Measurements from ENCODE around the gene SERPINA9.

DNA sequence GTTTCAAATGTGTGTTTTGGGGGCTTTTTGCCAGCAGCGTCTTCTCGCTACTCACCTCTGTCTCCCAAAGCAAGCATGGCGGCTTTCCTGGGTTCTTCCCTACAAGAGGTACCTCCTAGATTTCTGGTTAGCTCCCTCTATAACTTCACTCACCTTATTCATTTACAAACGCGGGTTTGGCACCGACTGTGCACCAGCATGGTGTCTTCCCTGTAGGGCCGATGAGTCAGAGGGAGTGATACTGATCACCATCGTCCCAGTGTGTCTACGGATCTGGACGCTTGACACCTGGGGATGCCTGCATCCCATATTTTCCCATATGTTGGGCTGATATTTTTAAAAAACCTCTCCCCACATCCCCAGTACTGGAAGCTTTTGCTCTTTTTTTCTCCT is 41.2 kb upstream of the SERPINA9 start:
- no peak for TF ChIP-seq CTCF (IDR thresholded peaks at IDR 0.05)
- no peak for TF ChIP-seq POLR2A (IDR thresholded peaks at IDR 0.05)

Measured in tibial nerve (tissue), 3 donors.